SK-N-SH (cell line): ENCODE measurements around the gene ASAP2. TPM values are rescaled to one million over a fixed set of nuclear protein-coding genes. Genes with fewer than 3 reads are reported as not detected.

Experiments used
- CTCF ChIA-PET: fragments of 300-600, 350-600 bp; formaldehyde crosslinking; extraction: SDS; loops from one replicate; lab custom pipeline; 2021; lab: Yijun Ruan, JAX
- POLR2A ChIA-PET: fragments of 350-600 bp; sonication (Branson Sonifier 250); formaldehyde crosslinking; extraction: SDS; loops from one replicate; lab custom pipeline; 2020; ENCODE audit warnings: antibody characterized with exemption, inconsistent platforms; lab: Yijun Ruan, JAX
- DNase-seq: peaks from one replicate; pipeline ENCODE4 v3.0.0; 2012
- H2AFZ ChIP-seq: fragments of 200-600 bp; sonication (generic); 2 replicates; pipeline ENCODE4 v1.8.1; 2016; ENCODE audit warnings: antibody characterized with exemption, mild to moderate bottlenecking, low read depth
- H3F3A ChIP-seq: fragments of 200-600 bp; sonication (generic); replicated peaks from 2 replicates; pipeline ENCODE3; 2016; ENCODE audit warnings: antibody characterized with exemption, mild to moderate bottlenecking; ENCODE audit not compliant: insufficient read depth
- H3K27ac ChIP-seq, 2 experiments: fragments of 200-500 bp in 1 of 2; fragments of 200-600 bp in 1 of 2; sonication (Bioruptor generic) in 1 of 2; sonication (generic), shearing (Covaris generic) in 1 of 2; 2 replicates each; pipeline versions ENCODE4 v1.5.1 to v1.6.1; 2014 to 2016; ENCODE audit warnings: low read depth in 2 of 2, inconsistent platforms in 1 of 2, low read length in 1 of 2, mild to moderate bottlenecking in 1 of 2, mixed read lengths in 1 of 2
- H3K27me3 ChIP-seq: fragments of 200-600 bp; sonication (generic), shearing (Covaris generic); 2 replicates; pipeline ENCODE4 v1.6.1; 2016; ENCODE audit warnings: mixed run types; ENCODE audit not compliant: insufficient read depth
- H3K36me3 ChIP-seq, 2 experiments: fragments of 200-500 bp in 1 of 2; fragments of 200-600 bp in 1 of 2; sonication (Bioruptor generic) in 1 of 2; sonication (generic) in 1 of 2; replicated peaks in 1 of 2; 2 replicates each; pipeline versions ENCODE3 to v1.5.1; 2014 to 2016; ENCODE audit warnings: low read length in 1 of 2, mild to moderate bottlenecking in 1 of 2; ENCODE audit not compliant: insufficient read depth in 2 of 2, control insufficient read depth in 1 of 2
- H3K4me1 ChIP-seq, 2 experiments: fragments of 200-500 bp in 1 of 2; fragments of 200-600 bp in 1 of 2; sonication (Bioruptor generic) in 1 of 2; sonication (generic), shearing (Covaris generic) in 1 of 2; 2 replicates each; pipeline versions ENCODE4 v1.5.1 to v1.6.1; 2014 to 2016; ENCODE audit warnings: low read depth in 1 of 2, low read length in 1 of 2, mixed run types in 1 of 2; ENCODE audit not compliant: insufficient read depth in 2 of 2, control insufficient read depth in 1 of 2
- H3K4me2 ChIP-seq: fragments of 200-600 bp; sonication (generic), shearing (Covaris generic); 2 replicates; pipeline ENCODE4 v1.6.1; 2017; ENCODE audit warnings: mixed run types
- H3K4me3 ChIP-seq, 2 experiments: fragments of 200-500 bp in 1 of 2; fragments of 200-600 bp in 1 of 2; sonication (Bioruptor generic) in 1 of 2; sonication (generic), shearing (Covaris generic) in 1 of 2; 2 replicates each; pipeline versions ENCODE4 v1.5.1 to v1.8.1; 2014 to 2016; ENCODE audit warnings: low read depth in 2 of 2, inconsistent platforms in 1 of 2, low read length in 1 of 2, mild to moderate bottlenecking in 1 of 2, mixed read lengths in 1 of 2, moderate library complexity in 1 of 2
- H3K79me2 ChIP-seq: fragments of 200-600 bp; sonication (generic); 2 replicates; pipeline ENCODE4 v1.8.1; 2017; ENCODE audit warnings: mild to moderate bottlenecking; ENCODE audit not compliant: insufficient read depth
- H3K9ac ChIP-seq: fragments of 200-600 bp; sonication (generic); 2 replicates; pipeline ENCODE4 v1.6.1; 2017; ENCODE audit warnings: mixed run types
- H3K9me2 ChIP-seq: fragments of 200-600 bp; sonication (generic); 2 replicates; pipeline ENCODE4 v1.6.1; 2017; ENCODE audit warnings: mixed run types
- H3K9me3 ChIP-seq: fragments of 200-600 bp; sonication (generic); 2 replicates; pipeline ENCODE4 v1.6.1; 2017; ENCODE audit warnings: mixed run types, mild to moderate bottlenecking, moderate library complexity
- H4K20me1 ChIP-seq: fragments of 200-600 bp; sonication (generic); 2 replicates; pipeline ENCODE4 v1.6.1; 2017; ENCODE audit warnings: mild to moderate bottlenecking, mixed run types; ENCODE audit not compliant: insufficient read depth
- EZH2phosphoT487 ChIP-seq: fragments of 200-600 bp; sonication (generic); IDR thresholded peaks from 2 replicates; pipeline ENCODE4 v1.6.1; 2017; ENCODE audit warnings: low read depth, mixed run types, mild to moderate bottlenecking, antibody characterized with exemption, moderate library complexity, borderline replicate concordance
- NRF1 ChIP-seq: IDR thresholded peaks from 2 replicates; pipeline ENCODE4 v1.6.1; 2012; ENCODE audit warnings: low read depth, mild to moderate bottlenecking, low read length
- RAD21 ChIP-seq: IDR thresholded peaks from 2 replicates; pipeline ENCODE4 v1.6.1; 2012; ENCODE audit warnings: mild to moderate bottlenecking, low read length
- RCOR1 ChIP-seq: fragments of 150-350 bp; IDR thresholded peaks from 2 replicates; pipeline ENCODE4 v1.6.1; 2017; ENCODE audit warnings: antibody characterized with exemption, low read length
- TCF12 ChIP-seq: IDR thresholded peaks from 2 replicates; pipeline ENCODE4 v1.4.0; 2012
- YY1 ChIP-seq: IDR thresholded peaks from 2 replicates; pipeline ENCODE4 v1.4.0; 2012; ENCODE audit warnings: low read depth, mild to moderate bottlenecking
- WGBS: methylation state at CpG from one replicate; pipeline ENCODE4 v1.1.6; 2017; ENCODE audit warnings: low lambda C conversion rate; 5-methylcytosine and 5-hydroxymethylcytosine counted together
- polyA plus RNA-seq, 3 experiments: library from polyadenylated mRNA; depleted of rRNA; stranded (reverse); fragments of >200 nt; gene quantifications; 2 replicates each; pipeline ENCODE4 v1.2.3, GENCODE V29; 2012
- TF ChIP-seq, protein P1 (sequence below): IDR thresholded peaks from 2 replicates; pipeline ENCODE4 v1.4.0; 2012; ENCODE audit warnings: low read depth, borderline replicate concordance
- TF ChIP-seq, protein P2 (sequence below): IDR thresholded peaks from 2 replicates; pipeline ENCODE4 v1.4.0; 2012; ENCODE audit warnings: low read depth

ASAP2 gene
- polyA plus RNA-seq, 1 of the 3 experiments (the other 2 are of a cell fraction), result 37.9 TPM

DNA sequence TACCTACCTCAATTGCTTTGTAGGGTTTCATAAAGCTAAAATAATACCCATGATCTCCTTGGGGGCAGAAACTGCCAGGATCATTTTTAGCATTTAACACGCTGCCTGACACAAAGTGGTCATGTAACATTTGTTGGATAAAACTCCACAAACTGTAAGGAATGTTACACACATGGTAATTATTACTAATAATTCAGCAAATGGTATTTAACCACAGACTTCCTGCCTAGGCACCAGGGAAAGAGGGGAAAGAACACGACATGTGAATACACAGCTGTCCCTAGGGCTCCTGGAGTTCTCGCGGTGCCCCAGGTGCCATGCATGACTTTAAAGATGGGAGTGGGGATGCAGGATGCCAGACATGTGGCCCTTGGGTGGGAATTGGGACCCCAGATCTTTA, 43.5 kb downstream of the ASAP2 start:
- H3K27me3 ChIP-seq, result no peaks in the 10 kb centered on the region
- no peak for DNase-seq
- no peaks in the 10 kb centered on the region for H3K9me3 ChIP-seq
- H3K79me2 ChIP-seq, result peaks cover 99% of the 10 kb centered on the region
- peaks cover 0 to 6% of the 10 kb centered on the region in 2 experiments for H3K36me3 ChIP-seq
- H3F3A ChIP-seq, result peaks cover 30% of the 10 kb centered on the region
- H3K27ac ChIP-seq, result peak overlapping the region; percentile 89 to 100
- H3K4me1 ChIP-seq, result peaks cover 71 to 72% of the 10 kb centered on the region in 2 experiments
- H4K20me1 ChIP-seq, result no peaks in the 10 kb centered on the region
- peak overlapping the region; percentile 62 for H3K4me2 ChIP-seq
- H2AFZ ChIP-seq, result no peak overlapping the region
- TF ChIP-seq TCF12 (peak; percentile 43; the same call in 1 of the 2 replicates), EZH2phosphoT487 (no peak)
- TF ChIP-seq, protein P1, sequence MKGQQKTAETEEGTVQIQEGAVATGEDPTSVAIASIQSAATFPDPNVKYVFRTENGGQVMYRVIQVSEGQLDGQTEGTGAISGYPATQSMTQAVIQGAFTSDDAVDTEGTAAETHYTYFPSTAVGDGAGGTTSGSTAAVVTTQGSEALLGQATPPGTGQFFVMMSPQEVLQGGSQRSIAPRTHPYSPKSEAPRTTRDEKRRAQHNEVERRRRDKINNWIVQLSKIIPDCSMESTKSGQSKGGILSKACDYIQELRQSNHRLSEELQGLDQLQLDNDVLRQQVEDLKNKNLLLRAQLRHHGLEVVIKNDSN, result no peak
- H3K4me3 ChIP-seq, result no peak overlapping the region
- CTCF ChIA-PET, result interaction anchor here (0.7 to 4.3 kb wide), 3 partner anchors 44 to 108 kb away, joined by 3 to 26 read pairs (median 13); partner anchors contain the start of gene ASAP2
- no peaks in the 10 kb centered on the region for H3K9me2 ChIP-seq
- H3K9ac ChIP-seq, result peak overlapping the region; percentile 57
- POLR2A ChIA-PET, result no interaction called here
- WGBS, result 83% methylated on average over 4 of the region's 4 CpGs

DNA sequence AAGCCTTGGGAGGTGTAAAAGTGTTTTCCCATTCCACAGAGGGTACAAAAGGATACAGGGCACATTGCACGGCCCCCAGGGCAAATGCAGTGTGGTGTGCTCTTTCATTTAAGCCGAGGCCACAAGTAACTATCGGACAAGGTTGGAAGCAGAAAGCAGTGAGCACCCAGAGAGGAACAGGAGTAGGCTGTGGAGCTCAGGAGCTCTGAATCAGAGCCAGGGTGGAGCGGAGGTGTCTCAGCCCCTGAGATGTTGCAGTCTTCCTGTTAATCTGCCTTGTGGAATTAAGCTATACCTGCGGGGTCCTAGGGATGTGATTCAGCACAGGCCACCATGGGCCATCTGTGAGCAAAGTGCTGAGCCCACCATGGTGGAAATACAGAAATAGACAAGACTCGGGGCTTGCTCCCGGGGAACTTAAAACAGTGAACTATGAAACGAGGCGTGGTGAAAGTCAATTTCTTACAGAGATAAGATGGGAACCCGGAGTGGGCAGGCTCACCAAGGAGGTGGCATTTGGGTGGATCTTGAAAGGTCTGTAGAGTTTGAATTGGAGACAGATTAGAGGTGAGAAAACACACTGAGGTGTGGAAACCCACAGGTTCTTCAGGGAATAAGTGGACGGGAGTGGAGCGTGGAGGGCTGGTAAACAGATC, 44.0 kb downstream of the ASAP2 start:
- no peaks in the 10 kb centered on the region for H3K9me2 ChIP-seq
- no peaks in the 10 kb centered on the region for H3K9me3 ChIP-seq
- ChIA-PET CTCF (interaction anchor here (0.7 to 2.8 kb wide), 4 partner anchors 12 to 108 kb away, joined by 3 to 13 read pairs (median 3); no protein-coding TSS in a partner anchor), POLR2A (no interaction called here)
- H3K27me3 ChIP-seq, result no peaks in the 10 kb centered on the region
- 91% methylated on average over 12 of the region's 12 CpGs for WGBS
- peaks cover 0 to 8% of the 10 kb centered on the region in 2 experiments for H3K36me3 ChIP-seq
- H3K4me3 ChIP-seq, result no peak overlapping the region
- DNase-seq, result no peak
- no peak overlapping the region for H2AFZ ChIP-seq
- no peak for TF ChIP-seq NRF1
- no peak for TF ChIP-seq RAD21
- TF ChIP-seq YY1, result no peak
- TF ChIP-seq, protein P2, sequence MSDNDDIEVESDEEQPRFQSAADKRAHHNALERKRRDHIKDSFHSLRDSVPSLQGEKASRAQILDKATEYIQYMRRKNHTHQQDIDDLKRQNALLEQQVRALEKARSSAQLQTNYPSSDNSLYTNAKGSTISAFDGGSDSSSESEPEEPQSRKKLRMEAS, result no peak
- no peak for TF ChIP-seq RCOR1
- TF ChIP-seq, all 33 proteins: peak for 0
- peaks cover 31% of the 10 kb centered on the region for H3F3A ChIP-seq
- peak overlapping the region; percentile 89 to 100 for H3K27ac ChIP-seq
- peaks cover 72 to 73% of the 10 kb centered on the region in 2 experiments for H3K4me1 ChIP-seq
- H3K9ac ChIP-seq, result peak overlapping the region; percentile 57; the same call in 1 of the 2 replicates
- H3K4me2 ChIP-seq, result peak overlapping the region; percentile 62
- H4K20me1 ChIP-seq, result no peaks in the 10 kb centered on the region
- peaks cover 99% of the 10 kb centered on the region for H3K79me2 ChIP-seq
